Upper lobe of right lung (tissue), 1 donor: Measurements from ENCODE around the gene DLG2. TPM values are rescaled to one million over a fixed set of nuclear protein-coding genes. Genes with fewer than 3 reads are reported as not detected.
"Not testable (repeated sequence)": the region's sequence is repeated elsewhere in the genome, so short reads cannot be mapped to it uniquely, and the experiment has no call there.

ENCODE experiments used
- ATAC-seq: fragments of 200-7000 bp; cut with Tn5 transposase; one replicate; pipeline ENCODE4 v1.9.1; 2020; ENCODE audit warnings: mild to moderate bottlenecking, moderate library complexity
- DNase-seq: peaks from one replicate; pipeline ENCODE4 v3.0.0-alpha.2; 2020
- H3K27ac ChIP-seq: fragments of 200-600 bp; one replicate; pipeline ENCODE4 v1.8.0; 2022
- H3K27me3 ChIP-seq: fragments of 200-600 bp; one replicate; pipeline ENCODE4 v1.8.0; 2022; ENCODE audit warnings: mild to moderate bottlenecking
- H3K36me3 ChIP-seq: fragments of 200-600 bp; one replicate; pipeline ENCODE4 v1.8.0; 2022
- H3K4me1 ChIP-seq: fragments of 200-600 bp; one replicate; pipeline ENCODE4 v1.8.0; 2022
- H3K4me3 ChIP-seq: fragments of 200-600 bp; one replicate; pipeline ENCODE4 v1.8.0; 2022; ENCODE audit warnings: mild to moderate bottlenecking
- H3K9me3 ChIP-seq: fragments of 200-600 bp; one replicate; pipeline ENCODE4 v1.8.0; 2022
- CTCF ChIP-seq: fragments of 200-600 bp; IDR thresholded peaks from one replicate; pipeline ENCODE4 v1.8.0; 2022; ENCODE audit warnings: antibody characterized with exemption
- intact Hi-C: fragments of 100-400 bp; cut with DNase I; formaldehyde crosslinking; loops from one replicate; pipeline ENCODE4 v1.11.0; 2022
- total RNA-seq: library from RNA; stranded (reverse); fragmentation: NEBNext Ultra II Directional; extraction: Animal tissue kit (Norgen Biotek cat#: 25700); gene quantifications from one replicate; pipeline ENCODE4 v1.2.1, GENCODE V29; 2021
- donor health status: DM: no; HTN: yes; CAD: no; lungs with severe emphysema.

DLG2 gene
- total RNA-seq, 1 donor from 2014 or later: 9.7 TPM

DNA sequence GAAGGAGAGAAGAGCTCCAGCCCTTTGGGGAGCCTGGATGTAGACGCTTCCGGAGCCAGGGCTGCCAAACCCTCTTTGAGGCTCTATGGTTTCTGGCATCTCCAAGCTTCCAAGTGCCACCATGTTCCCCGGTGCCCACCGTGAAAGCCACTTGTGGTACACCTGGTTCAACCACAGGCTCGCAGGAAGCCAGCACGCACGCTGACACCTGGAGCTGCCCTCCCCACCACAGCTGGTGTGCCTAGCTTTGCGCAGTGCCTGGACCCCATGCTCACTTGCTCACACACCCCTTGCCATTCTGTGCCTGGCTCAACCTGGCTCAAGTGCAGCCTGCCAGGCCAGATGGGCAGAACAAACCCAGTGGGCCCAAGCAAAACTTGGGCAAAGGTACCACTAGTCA lies 831.4 kb downstream of the DLG2 start:
- no peak overlapping the region for H3K27ac ChIP-seq
- H3K36me3 ChIP-seq: no peaks in the 10 kb centered on the region
- intact Hi-C loops: no loop called here
- no peak for DNase-seq
- no peak for TF ChIP-seq CTCF
- H3K4me1 ChIP-seq: no peaks in the 10 kb centered on the region
- no peaks in the 10 kb centered on the region for H3K9me3 ChIP-seq
- no peaks in the 10 kb centered on the region for H3K27me3 ChIP-seq
- no peak overlapping the region for H3K4me3 ChIP-seq
- no peak for ATAC-seq

GRCh38 chr11:84794663-84795443 lies 832.3 kb downstream of the DLG2 start:
- Histone ChIP-seq H3K27ac (no peak overlapping the region), H3K27me3 (no peaks in the 10 kb centered on the region), H3K4me1 (no peaks in the 10 kb centered on the region), H3K4me3 (no peak overlapping the region), H3K9me3 (no peaks in the 10 kb centered on the region), H3K36me3 (no peaks in the 10 kb centered on the region)
- no peak for TF ChIP-seq CTCF
- ATAC-seq (peak; percentile 17), DNase-seq (no peak)
- intact Hi-C loops: no loop called here

DNA sequence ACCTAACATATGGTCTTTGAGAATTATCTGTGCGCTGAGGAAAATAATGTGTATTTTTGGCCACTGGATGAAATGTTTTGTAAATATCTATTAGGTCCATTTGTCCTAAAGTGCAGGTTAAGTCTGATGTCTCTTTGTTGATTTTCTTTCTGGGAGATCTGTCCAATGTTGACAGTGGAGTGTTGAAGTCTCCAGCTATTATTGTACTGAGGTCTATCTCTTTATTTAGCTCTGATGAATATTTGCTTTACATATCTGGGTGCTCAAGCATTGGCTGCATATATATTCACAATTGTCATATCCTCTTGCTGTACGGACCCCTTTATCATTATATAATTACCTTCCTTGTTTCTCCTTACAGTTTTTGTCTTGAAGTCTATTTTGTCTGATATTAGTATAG lies 833.8 kb downstream of the DLG2 start:
- DNase-seq: no peak
- Histone ChIP-seq H3K9me3 (no peaks in the 10 kb centered on the region), H3K4me3 (no peak overlapping the region), H3K27ac (no peak overlapping the region), H3K36me3 (no peaks in the 10 kb centered on the region), H3K27me3 (no peaks in the 10 kb centered on the region), H3K4me1 (no peaks in the 10 kb centered on the region)
- no peak for TF ChIP-seq CTCF
- intact Hi-C loops: no loop called here
- ATAC-seq: no peak

GRCh38 chr11:84790849-84791427 lies 836.2 kb downstream of the DLG2 start:
- intact Hi-C loops: no loop called here
- DNase-seq: no peak
- no peak for ATAC-seq
- Histone ChIP-seq H3K27ac (no peak overlapping the region), H3K4me3 (no peak overlapping the region), H3K9me3 (no peaks in the 10 kb centered on the region), H3K27me3 (no peaks in the 10 kb centered on the region), H3K4me1 (no peaks in the 10 kb centered on the region), H3K36me3 (no peaks in the 10 kb centered on the region)
- no peak for TF ChIP-seq CTCF

GRCh38 chr11:84788220-84788619 lies 838.9 kb downstream of the DLG2 start:
- Histone ChIP-seq H3K27ac (no peak overlapping the region), H3K4me3 (no peak overlapping the region), H3K9me3 (no peaks in the 10 kb centered on the region), H3K4me1 (no peaks in the 10 kb centered on the region), H3K27me3 (no peaks in the 10 kb centered on the region), H3K36me3 (no peaks in the 10 kb centered on the region)
- intact Hi-C loops: no loop called here
- no peak for DNase-seq
- ATAC-seq: no peak
- TF ChIP-seq CTCF: no peak

DNA sequence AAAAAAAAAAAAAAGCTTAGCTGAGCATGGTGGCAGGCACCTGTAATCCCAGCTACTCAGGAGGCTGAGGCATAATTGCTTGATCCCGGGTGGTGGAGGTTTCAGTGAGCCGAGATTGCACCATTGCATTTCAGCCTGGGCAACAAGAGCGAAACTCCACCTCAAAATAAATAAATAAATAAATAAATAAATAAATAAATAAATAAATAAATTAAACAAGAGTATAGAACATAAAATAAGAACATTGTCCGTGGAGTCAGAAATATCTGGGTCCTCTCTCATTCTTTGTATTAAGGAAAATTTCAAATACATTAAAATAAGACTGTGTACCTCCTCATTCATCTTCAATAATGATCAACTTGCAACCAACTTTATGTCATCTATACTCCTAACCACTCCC lies 843.0 kb downstream of the DLG2 start:
- DNase-seq, intact Hi-C loops, H3K27ac ChIP-seq, H3K9me3 ChIP-seq, ATAC-seq, H3K36me3 ChIP-seq, H3K4me1 ChIP-seq, H3K27me3 ChIP-seq, H3K4me3 ChIP-seq: not testable (repeated sequence)
